ENCODE results near the gene HOXB6.

HOXB6 gene

GRCh38 chr17:48546924-48547807, 57.6 kb downstream of the HOXB6 start (continued):
- TF ChIP-seq PATZ1 (tag by site-specific recombination; IDR thresholded peaks at IDR 0.05) (peak; percentile 75), KLF9 (tag by site-specific recombination; IDR thresholded peaks at IDR 0.05; ENCODE audit: low read depth) (peak; percentile 47; the same call in 1 of the 2 replicates), BCL11A (tag by site-specific recombination; IDR thresholded peaks at IDR 0.05; ENCODE audit: low read depth) (peak; percentile 55; the same call in 1 of the 2 replicates), ZNF16 (tag by site-specific recombination; IDR thresholded peaks at IDR 0.05; ENCODE audit: low read depth) (no peak), PRDM2 (tag by site-specific recombination; IDR thresholded peaks at IDR 0.05; ENCODE audit: borderline replicate concordance) (no peak), ZNF843 (tag by site-specific recombination; IDR thresholded peaks at IDR 0.05) (peak; percentile 92), ZNF837 (tag by site-specific recombination; IDR thresholded peaks at IDR 0.05) (no peak), ZNF488 (tag by site-specific recombination; IDR thresholded peaks at IDR 0.05) (0 out of 2 replicates have a peak, but pooled peaks have one; percentile 41), ZNF157 (tag by site-specific recombination; IDR thresholded peaks at IDR 0.05) (no peak), HOXA7 (CRISPR knock-in tag; IDR thresholded peaks at IDR 0.05; ENCODE audit: borderline replicate concordance) (no peak), ZNF48 (tag by site-specific recombination; IDR thresholded peaks at IDR 0.05) (no peak), KLF17 (tag by site-specific recombination; IDR thresholded peaks at IDR 0.05) (peak; percentile 92), ZNF148 (tag by site-specific recombination; IDR thresholded peaks at IDR 0.05; ENCODE audit: borderline replicate concordance) (no peak), ZNF776 (tag by site-specific recombination; IDR thresholded peaks at IDR 0.05; ENCODE audit: borderline replicate concordance) (no peak), ZNF629 (tag by site-specific recombination; IDR thresholded peaks at IDR 0.05) (peak; percentile 38), ZNF548 (tag by site-specific recombination; IDR thresholded peaks at IDR 0.05) (no peak), ZNF311 (tag by site-specific recombination; IDR thresholded peaks at IDR 0.05; ENCODE audit: borderline replicate concordance) (no peak), ZNF658 (tag by site-specific recombination; IDR thresholded peaks at IDR 0.05) (no peak), ZNF510 (tag by site-specific recombination; IDR thresholded peaks at IDR 0.05; ENCODE audit: insufficient replicate concordance) (no peak), ZNF223 (tag by site-specific recombination; IDR thresholded peaks at IDR 0.05) (no peak), GFI1B (tag by site-specific recombination; IDR thresholded peaks at IDR 0.05) (peak; percentile 79), ZNF248 (tag by site-specific recombination; IDR thresholded peaks at IDR 0.05) (no peak), TRIM28 (IDR thresholded peaks at IDR 0.05; ENCODE audit: borderline replicate concordance, low read length) (no peak), ZNF707 (tag by site-specific recombination; IDR thresholded peaks at IDR 0.05) (no peak), ZNF133 (tag by site-specific recombination; IDR thresholded peaks at IDR 0.05) (no peak), ZNF362 (tag by site-specific recombination; IDR thresholded peaks at IDR 0.05) (no peak)
